Measurements from ENCODE around the gene CEMP1. TPM values are rescaled to one million over a fixed set of nuclear protein-coding genes. Genes with fewer than 3 reads are reported as not detected.

CEMP1 gene
- total RNA-seq, 1 experiment from 2014 or later, result not detected

DNA sequence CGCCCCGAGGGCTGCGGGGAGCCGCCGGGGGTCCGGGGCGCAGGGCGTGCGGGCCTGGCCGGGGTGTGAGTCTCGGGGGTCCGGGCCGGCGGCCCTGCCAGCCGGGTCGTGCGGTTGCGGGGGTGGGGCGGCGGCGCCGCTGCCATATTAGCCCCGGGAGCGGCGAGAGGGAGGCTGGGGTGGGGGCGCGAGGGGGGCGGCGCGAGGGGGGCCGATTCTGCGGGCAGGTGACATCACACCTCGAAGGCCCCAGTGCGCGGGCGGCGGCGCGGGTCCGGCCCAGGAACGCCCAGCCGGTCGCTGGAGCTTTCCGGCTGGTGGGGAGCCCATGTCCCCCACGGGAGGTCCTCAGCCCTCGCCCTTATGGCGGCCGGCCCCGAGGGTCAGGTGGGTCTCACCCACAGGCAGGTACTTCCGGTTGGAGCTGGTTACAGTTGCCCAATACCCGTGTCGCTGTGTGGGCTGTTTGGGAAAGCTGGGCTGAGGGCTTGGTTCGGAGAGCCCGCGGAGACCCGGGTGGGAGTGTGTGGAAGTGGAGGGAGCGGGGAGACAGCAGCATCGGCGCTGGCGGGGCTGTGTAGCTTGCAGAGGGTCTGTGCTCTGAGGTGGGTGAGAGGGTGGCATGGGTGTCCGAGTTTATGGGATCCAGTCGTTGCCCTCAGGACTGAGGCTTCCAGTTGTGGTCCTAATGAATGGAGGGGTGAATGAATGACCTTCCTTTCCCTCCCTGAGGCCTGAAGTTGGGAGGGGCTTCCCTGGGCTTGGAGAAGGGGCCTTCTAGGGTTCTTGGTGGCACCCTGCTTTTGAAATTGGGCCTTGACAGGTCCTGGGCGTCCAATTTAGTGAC, 16.7 kb downstream of the CEMP1 start:
- peaks cover 15% of the 10 kb centered on the region for H3K4me1 ChIP-seq (ENCODE audit: insufficient read depth, low read length, poor library complexity, severe bottlenecking)
- TF ChIP-seq EZH2 (IDR thresholded peaks at IDR 0.05; ENCODE audit: borderline replicate concordance, low read depth, low read length, poor library complexity, severe bottlenecking), result no peak
- TF ChIP-seq, protein P1, sequence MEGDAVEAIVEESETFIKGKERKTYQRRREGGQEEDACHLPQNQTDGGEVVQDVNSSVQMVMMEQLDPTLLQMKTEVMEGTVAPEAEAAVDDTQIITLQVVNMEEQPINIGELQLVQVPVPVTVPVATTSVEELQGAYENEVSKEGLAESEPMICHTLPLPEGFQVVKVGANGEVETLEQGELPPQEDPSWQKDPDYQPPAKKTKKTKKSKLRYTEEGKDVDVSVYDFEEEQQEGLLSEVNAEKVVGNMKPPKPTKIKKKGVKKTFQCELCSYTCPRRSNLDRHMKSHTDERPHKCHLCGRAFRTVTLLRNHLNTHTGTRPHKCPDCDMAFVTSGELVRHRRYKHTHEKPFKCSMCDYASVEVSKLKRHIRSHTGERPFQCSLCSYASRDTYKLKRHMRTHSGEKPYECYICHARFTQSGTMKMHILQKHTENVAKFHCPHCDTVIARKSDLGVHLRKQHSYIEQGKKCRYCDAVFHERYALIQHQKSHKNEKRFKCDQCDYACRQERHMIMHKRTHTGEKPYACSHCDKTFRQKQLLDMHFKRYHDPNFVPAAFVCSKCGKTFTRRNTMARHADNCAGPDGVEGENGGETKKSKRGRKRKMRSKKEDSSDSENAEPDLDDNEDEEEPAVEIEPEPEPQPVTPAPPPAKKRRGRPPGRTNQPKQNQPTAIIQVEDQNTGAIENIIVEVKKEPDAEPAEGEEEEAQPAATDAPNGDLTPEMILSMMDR (conservative IDR thresholded peaks at IDR 0.05; ENCODE audit: low read depth, low read length), result no peak
- DNase-seq (ENCODE audit: low spot score), result no peak
- CTCF ChIA-PET, result interaction anchor here (0.5 kb wide), 1 partner anchor 289 kb away, joined by 4 read pairs; no protein-coding TSS in a partner anchor
- no peaks in the 10 kb centered on the region for H3K9me3 ChIP-seq (ENCODE audit: low read depth, low read length, poor library complexity, severe bottlenecking)
- BruUV-seq (replicated peaks), result no TSS peak
- intact Hi-C loops (cut with micrococcal nuclease; ENCODE audit: unreplicated experiment), result no loop called here
- POLR2A ChIA-PET (ENCODE audit: low non-redundant PET), result interaction anchor here (0.6 kb wide), 1 partner anchor 23 kb away, joined by 3 read pairs; the partner anchor contains the start of gene PDPK1
- no peaks in the 10 kb centered on the region for H3K27me3 ChIP-seq (replicated peaks; ENCODE audit: insufficient read depth, low read depth, low read length, poor library complexity)
- peak overlapping the region; percentile 99 for H3K4me3 ChIP-seq (ENCODE audit: low read depth, low read length, poor library complexity, severe bottlenecking)
- H3K36me3 ChIP-seq (ENCODE audit: insufficient read depth, low read length, poor library complexity, severe bottlenecking), result peaks cover 1% of the 10 kb centered on the region
- H3K27ac ChIP-seq (ENCODE audit: low read depth, low read length, poor library complexity, severe bottlenecking), result peak overlapping the region; percentile 100

DNA sequence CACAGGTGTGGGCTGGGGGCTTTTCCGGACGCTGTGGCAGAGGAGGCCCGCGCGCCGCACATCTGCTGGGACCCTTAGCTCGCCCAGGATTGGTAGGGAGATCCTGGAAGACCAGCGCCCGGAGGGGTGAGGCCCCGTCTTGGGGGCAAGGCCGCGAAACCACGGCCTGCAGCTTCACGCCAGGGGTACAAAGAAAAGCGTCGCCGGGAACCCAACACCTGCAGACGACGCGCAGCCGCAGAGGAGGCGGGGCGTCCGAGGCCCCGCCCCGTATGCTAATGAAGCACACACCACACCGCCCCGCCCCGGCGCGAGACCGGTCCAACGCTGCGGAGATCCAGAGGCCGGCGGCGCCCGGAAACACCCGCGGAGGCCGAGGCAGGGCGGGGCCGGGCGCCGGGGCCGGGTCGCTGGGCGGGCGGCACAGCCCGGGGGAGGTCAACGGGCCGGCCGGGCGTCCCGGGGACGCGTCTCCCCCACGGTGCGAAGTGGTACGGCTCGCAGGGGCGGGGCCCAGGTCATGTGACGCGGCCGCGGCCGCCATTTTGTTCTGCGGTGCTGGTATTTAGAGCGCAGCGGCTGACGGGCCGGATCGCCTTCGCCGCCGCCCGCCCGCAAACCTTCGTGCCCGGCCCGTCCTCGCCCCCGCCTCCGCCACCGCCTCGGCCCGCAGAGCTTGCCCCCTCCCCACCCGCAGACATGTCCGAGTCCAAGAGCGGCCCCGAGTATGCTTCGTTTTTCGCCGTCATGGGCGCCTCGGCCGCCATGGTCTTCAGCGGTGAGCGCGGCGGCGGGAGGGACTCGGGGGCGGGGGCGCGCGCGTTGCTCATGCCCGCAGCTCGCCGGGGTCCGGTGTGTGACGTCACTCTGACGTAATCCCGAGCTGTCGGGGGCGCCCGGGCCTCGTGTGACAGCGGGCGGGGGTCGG, 17.5 kb downstream of the CEMP1 start, which contains the start of gene ATP6V0C:
Gene ATP6V0C (plus strand): TSS at position 548 of the 928 bp plus-strand sequence. CDS start 152 bp downstream, at position 700.
- Histone ChIP-seq H3K4me1 (ENCODE audit: insufficient read depth, low read length, poor library complexity, severe bottlenecking) (peaks cover 15% of the 10 kb centered on the region), H3K4me3 (ENCODE audit: low read depth, low read length, poor library complexity, severe bottlenecking) (peak within 1 kb of the TSS; percentile 99), H3K9me3 (ENCODE audit: low read depth, low read length, poor library complexity, severe bottlenecking) (no peaks in the 10 kb centered on the region), H3K27ac (ENCODE audit: low read depth, low read length, poor library complexity, severe bottlenecking) (peak within 1 kb of the TSS; percentile 100), H3K36me3 (ENCODE audit: insufficient read depth, low read length, poor library complexity, severe bottlenecking) (no peaks in the 10 kb centered on the region), H3K27me3 (replicated peaks; ENCODE audit: insufficient read depth, low read depth, low read length, poor library complexity) (no peaks in the 10 kb centered on the region)
- intact Hi-C loops (cut with micrococcal nuclease; ENCODE audit: unreplicated experiment), result no loop called here
- BruUV-seq (replicated peaks), result no TSS peak
- TF ChIP-seq, protein P1 (conservative IDR thresholded peaks at IDR 0.05; ENCODE audit: low read depth, low read length), result no peak
- no peak for TF ChIP-seq EZH2 (IDR thresholded peaks at IDR 0.05; ENCODE audit: borderline replicate concordance, low read depth, low read length, poor library complexity, severe bottlenecking)
- POLR2A ChIA-PET (ENCODE audit: low non-redundant PET), result interaction anchor here (0.5 kb wide), 1 partner anchor 39 kb away, joined by 3 read pairs; no protein-coding TSS in a partner anchor
- DNase-seq (ENCODE audit: low spot score), result peak; percentile 91
- CTCF ChIA-PET, result interaction anchor here (0.5 kb wide), 1 partner anchor 45 kb away, joined by 7 read pairs; no protein-coding TSS in a partner anchor

DNA sequence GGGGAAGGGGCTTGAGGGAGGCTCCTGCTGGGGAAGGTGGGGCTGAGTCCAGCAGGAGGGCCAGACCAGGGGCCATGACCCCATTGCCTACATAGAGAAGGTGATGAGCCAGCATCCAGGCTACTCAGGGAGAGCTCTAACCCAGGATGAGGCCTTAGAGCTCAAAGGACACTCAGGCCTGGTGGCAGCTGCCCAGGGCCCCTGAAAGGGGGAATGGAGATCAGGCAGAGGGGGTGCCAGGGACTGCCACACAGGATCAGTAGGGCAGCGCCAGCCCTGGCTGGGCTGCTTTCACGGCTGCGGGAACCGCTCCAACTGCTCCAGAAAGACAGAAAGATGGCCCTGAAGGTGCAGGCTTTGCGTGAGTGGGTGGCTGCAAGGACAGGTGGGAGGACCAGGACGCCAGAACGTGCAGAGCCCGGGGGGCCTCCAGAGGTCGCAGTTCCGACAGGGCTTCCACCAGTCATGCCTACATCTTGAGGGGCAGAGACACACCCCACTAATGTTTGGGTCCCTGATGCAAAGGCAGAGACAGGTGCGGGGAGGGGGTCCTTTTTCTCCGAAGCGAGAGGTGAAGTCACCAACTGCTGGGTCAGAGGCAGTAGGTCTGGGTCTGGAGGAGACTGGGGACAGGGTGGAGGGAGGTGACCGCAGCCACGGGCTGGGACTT, 18.3 kb downstream of the CEMP1 start:
- Histone ChIP-seq H3K4me1 (ENCODE audit: insufficient read depth, low read length, poor library complexity, severe bottlenecking) (peaks cover 15% of the 10 kb centered on the region), H3K4me3 (ENCODE audit: low read depth, low read length, poor library complexity, severe bottlenecking) (peak overlapping the region; percentile 99), H3K9me3 (ENCODE audit: low read depth, low read length, poor library complexity, severe bottlenecking) (no peaks in the 10 kb centered on the region), H3K27me3 (replicated peaks; ENCODE audit: insufficient read depth, low read depth, low read length, poor library complexity) (no peaks in the 10 kb centered on the region), H3K36me3 (ENCODE audit: insufficient read depth, low read length, poor library complexity, severe bottlenecking) (no peaks in the 10 kb centered on the region), H3K27ac (ENCODE audit: low read depth, low read length, poor library complexity, severe bottlenecking) (peak overlapping the region; percentile 100)
- CTCF ChIA-PET, result no interaction called here
- POLR2A ChIA-PET (ENCODE audit: low non-redundant PET), result interaction anchor here (0.5 to 0.6 kb wide), 2 partner anchors 38 to 106 kb away, joined by 3 read pairs; no protein-coding TSS in a partner anchor
- TF ChIP-seq, protein P1 (conservative IDR thresholded peaks at IDR 0.05; ENCODE audit: low read depth, low read length), result no peak
- TF ChIP-seq EZH2 (IDR thresholded peaks at IDR 0.05; ENCODE audit: borderline replicate concordance, low read depth, low read length, poor library complexity, severe bottlenecking), result no peak
- BruUV-seq (replicated peaks), result no TSS peak
- intact Hi-C loops (cut with micrococcal nuclease; ENCODE audit: unreplicated experiment), result no loop called here
- DNase-seq (ENCODE audit: low spot score), result no peak
